ENCODE data around the gene NHS.

DNA sequence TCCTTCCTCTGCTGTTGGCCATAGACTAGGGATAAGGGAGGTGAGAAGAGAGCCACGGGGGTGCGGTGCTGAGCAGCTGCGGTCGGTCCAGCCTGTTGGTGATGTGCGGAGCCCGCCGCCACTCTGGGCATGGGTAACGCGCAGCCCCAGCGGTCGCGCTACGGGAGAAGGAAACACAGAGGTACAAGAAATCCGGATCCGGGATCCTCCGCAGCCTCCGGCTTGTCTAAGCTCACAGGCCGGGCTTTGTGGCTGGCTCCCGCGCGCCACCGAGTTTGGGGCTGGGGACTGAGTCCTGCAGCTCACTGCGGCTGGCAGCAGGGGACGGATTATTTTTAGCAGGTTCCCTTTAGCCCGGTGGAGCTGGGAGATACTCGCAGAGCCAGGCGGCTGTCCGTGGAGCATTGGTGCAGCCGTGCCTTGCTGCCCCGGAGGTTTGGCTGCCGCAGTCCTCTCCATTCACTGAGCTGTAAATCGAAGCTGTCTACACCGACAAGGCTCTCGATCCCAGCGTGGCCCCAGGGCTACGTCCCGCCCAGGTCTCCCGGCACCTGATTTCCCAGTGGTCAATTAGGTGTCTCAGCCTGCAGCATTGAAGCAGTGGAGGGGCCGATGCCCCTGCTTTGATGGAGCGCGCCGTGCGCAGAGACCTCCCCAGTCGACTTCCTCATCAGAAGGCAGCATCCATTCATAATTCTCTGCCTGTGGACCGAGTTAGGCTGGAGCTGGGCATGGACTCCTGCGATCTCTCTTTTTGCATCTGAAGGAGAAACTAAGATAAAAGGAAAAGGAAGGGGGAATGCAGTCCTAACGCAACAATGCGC is 280.4 kb downstream of the NHS start:
- TF ChIP-seq POLR2A (IDR thresholded peaks at IDR 0.05) = no peak
- no peak for TF ChIP-seq CTCF (IDR thresholded peaks at IDR 0.05)
